ENCODE measurements around the gene PHF5A.

GRCh38 chr22:41437198-41437597 is 31.3 kb downstream of the PHF5A start:
- TF ChIP-seq, protein P1, sequence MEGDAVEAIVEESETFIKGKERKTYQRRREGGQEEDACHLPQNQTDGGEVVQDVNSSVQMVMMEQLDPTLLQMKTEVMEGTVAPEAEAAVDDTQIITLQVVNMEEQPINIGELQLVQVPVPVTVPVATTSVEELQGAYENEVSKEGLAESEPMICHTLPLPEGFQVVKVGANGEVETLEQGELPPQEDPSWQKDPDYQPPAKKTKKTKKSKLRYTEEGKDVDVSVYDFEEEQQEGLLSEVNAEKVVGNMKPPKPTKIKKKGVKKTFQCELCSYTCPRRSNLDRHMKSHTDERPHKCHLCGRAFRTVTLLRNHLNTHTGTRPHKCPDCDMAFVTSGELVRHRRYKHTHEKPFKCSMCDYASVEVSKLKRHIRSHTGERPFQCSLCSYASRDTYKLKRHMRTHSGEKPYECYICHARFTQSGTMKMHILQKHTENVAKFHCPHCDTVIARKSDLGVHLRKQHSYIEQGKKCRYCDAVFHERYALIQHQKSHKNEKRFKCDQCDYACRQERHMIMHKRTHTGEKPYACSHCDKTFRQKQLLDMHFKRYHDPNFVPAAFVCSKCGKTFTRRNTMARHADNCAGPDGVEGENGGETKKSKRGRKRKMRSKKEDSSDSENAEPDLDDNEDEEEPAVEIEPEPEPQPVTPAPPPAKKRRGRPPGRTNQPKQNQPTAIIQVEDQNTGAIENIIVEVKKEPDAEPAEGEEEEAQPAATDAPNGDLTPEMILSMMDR (IDR thresholded peaks at IDR 0.05), result no peak
- TF ChIP-seq MEF2A (IDR thresholded peaks at IDR 0.05; ENCODE audit: borderline replicate concordance, low read depth), result no peak
- TF ChIP-seq, protein P2, sequence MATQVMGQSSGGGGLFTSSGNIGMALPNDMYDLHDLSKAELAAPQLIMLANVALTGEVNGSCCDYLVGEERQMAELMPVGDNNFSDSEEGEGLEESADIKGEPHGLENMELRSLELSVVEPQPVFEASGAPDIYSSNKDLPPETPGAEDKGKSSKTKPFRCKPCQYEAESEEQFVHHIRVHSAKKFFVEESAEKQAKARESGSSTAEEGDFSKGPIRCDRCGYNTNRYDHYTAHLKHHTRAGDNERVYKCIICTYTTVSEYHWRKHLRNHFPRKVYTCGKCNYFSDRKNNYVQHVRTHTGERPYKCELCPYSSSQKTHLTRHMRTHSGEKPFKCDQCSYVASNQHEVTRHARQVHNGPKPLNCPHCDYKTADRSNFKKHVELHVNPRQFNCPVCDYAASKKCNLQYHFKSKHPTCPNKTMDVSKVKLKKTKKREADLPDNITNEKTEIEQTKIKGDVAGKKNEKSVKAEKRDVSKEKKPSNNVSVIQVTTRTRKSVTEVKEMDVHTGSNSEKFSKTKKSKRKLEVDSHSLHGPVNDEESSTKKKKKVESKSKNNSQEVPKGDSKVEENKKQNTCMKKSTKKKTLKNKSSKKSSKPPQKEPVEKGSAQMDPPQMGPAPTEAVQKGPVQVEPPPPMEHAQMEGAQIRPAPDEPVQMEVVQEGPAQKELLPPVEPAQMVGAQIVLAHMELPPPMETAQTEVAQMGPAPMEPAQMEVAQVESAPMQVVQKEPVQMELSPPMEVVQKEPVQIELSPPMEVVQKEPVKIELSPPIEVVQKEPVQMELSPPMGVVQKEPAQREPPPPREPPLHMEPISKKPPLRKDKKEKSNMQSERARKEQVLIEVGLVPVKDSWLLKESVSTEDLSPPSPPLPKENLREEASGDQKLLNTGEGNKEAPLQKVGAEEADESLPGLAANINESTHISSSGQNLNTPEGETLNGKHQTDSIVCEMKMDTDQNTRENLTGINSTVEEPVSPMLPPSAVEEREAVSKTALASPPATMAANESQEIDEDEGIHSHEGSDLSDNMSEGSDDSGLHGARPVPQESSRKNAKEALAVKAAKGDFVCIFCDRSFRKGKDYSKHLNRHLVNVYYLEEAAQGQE (IDR thresholded peaks at IDR 0.05; ENCODE audit: low read depth, low read length), result no peak
- no peak for TF ChIP-seq FOXM1 (IDR thresholded peaks at IDR 0.05; ENCODE audit: low read depth)
- no peak for TF ChIP-seq IRF3 (IDR thresholded peaks at IDR 0.05; ENCODE audit: low read depth, low read length)
